Breast epithelium (tissue), 4 donors: ENCODE measurements around the gene OR4K15. TPM values are rescaled to one million over a fixed set of nuclear protein-coding genes. Genes with fewer than 3 reads are reported as not detected.
"Not testable (repeated sequence)": the region's sequence is repeated elsewhere in the genome, so short reads cannot be mapped to it uniquely, and the experiment has no call there.

Source experiments
- DNase-seq, 2 donors: peaks; one replicate each; pipeline ENCODE4 v3.0.0-alpha.2; 2019; ENCODE audit warnings: low spot score in 2 of 2
- H3K27ac ChIP-seq, 2 donors: fragments of 200-600 bp; sonication (generic) in 1 of 2; one replicate each; pipeline ENCODE4 v1.5.1; 2016 to 2019; ENCODE audit warnings: mild to moderate bottlenecking in 1 of 2
- H3K27me3 ChIP-seq, 2 donors: fragments of 200-600 bp; sonication (generic) in 1 of 2; one replicate each; pipeline versions ENCODE4 v1.5.1 to v1.6.0; 2017 to 2019; ENCODE audit warnings: control low read depth in 1 of 2, mild to moderate bottlenecking in 1 of 2
- H3K36me3 ChIP-seq: fragments of 200-600 bp; one replicate; pipeline ENCODE4 v1.5.1; 2019
- H3K4me1 ChIP-seq, 2 donors: fragments of 200-600 bp; sonication (generic); one replicate each; pipeline ENCODE4 v1.5.1; 2016 to 2019; ENCODE audit warnings: control low read depth in 1 of 2
- H3K4me3 ChIP-seq, 3 donors: fragments of 200-600 bp; sonication (generic); 1 replicate in 2 of 3; 2 replicates in 1 of 3; pipeline ENCODE4 v1.5.1; 2016 to 2019; ENCODE audit warnings: mild to moderate bottlenecking in 3 of 3, moderate library complexity in 2 of 3
- H3K9me3 ChIP-seq, 2 donors: fragments of 200-600 bp; sonication (generic) in 1 of 2; one replicate each; pipeline ENCODE4 v1.5.1; 2016 to 2019; ENCODE audit warnings: control low read depth in 1 of 2
- CTCF ChIP-seq, 3 donors: fragments of 450-650 bp; IDR thresholded peaks; one replicate each; pipeline ENCODE4 v1.5.1; 2016 to 2017; ENCODE audit warnings: antibody characterized with exemption in 3 of 3, mild to moderate bottlenecking in 3 of 3, moderate library complexity in 3 of 3
- POLR2A ChIP-seq: fragments of 450-650 bp; IDR thresholded peaks from one replicate; pipeline ENCODE4 v1.6.1; 2016; ENCODE audit warnings: antibody characterized with exemption, mild to moderate bottlenecking, moderate library complexity
- POLR2AphosphoS5 ChIP-seq, 3 donors: sonication (generic); formaldehyde crosslinking; IDR thresholded peaks; one replicate each; pipeline ENCODE4 v1.6.1; 2017; ENCODE audit warnings: antibody characterized with exemption in 3 of 3
- intact Hi-C: fragments of 100-400 bp; cut with DNase I; formaldehyde crosslinking; loops from one replicate; pipeline ENCODE4 v1.15.1; 2023; ENCODE audit warnings: low total_unique reads
- total RNA-seq, 3 donors: library from RNA; depleted of rRNA; stranded (reverse); fragments of >200 nt; gene quantifications; one replicate each; pipeline ENCODE4 v1.1.0, GENCODE V29; 2016

OR4K15 gene
- not detected for total RNA-seq

- no peak for TF ChIP-seq POLR2A
- no peak for TF ChIP-seq CTCF (IDR thresholded peaks at IDR 0.05)
- no peak for TF ChIP-seq POLR2AphosphoS5 (IDR thresholded peaks at IDR 0.05)
- no peaks in the 10 kb centered on the region for H3K9me3 ChIP-seq
- no peaks in the 10 kb centered on the region for H3K27me3 ChIP-seq
- H3K4me1 ChIP-seq: no peaks in the 10 kb centered on the region
- H3K4me3 ChIP-seq: no peak within 1 kb of the TSS
- no peak for DNase-seq
- H3K27ac ChIP-seq: no peak within 1 kb of the TSS
- intact Hi-C loops: no loop called here
- no peaks in the 10 kb centered on the region for H3K36me3 ChIP-seq
These were observed at the start of gene OR4K15 for GRCh38 chr14:19975291-19975690. OR4K15 (plus strand) TSS chr14:19975591; CDS start chr14:19975591, 0 bp downstream.

GRCh38 chr14:19930617-19931016 lies 44.8 kb upstream of the OR4K15 start, which contains the start of gene OR4K1:
OR4K1 (plus strand) TSS chr14:19930917; CDS start chr14:19935667, 4,750 bp downstream.
- Histone ChIP-seq H3K27me3 (no peaks in the 10 kb centered on the region), H3K4me3 (no peak within 1 kb of the TSS), H3K27ac (no peak within 1 kb of the TSS), H3K9me3 (no peaks in the 10 kb centered on the region), H3K36me3 (no peaks in the 10 kb centered on the region), H3K4me1 (no peaks in the 10 kb centered on the region)
- TF ChIP-seq POLR2A (no peak), POLR2AphosphoS5 (IDR thresholded peaks at IDR 0.05) (no peak), CTCF (IDR thresholded peaks at IDR 0.05) (no peak)
- DNase-seq: no peak
- intact Hi-C loops: no loop called here

GRCh38 chr14:19941668-19942067 lies 33.7 kb upstream of the OR4K15 start:
- TF ChIP-seq CTCF (IDR thresholded peaks at IDR 0.05) (no peak), POLR2A (no peak), POLR2AphosphoS5 (IDR thresholded peaks at IDR 0.05) (no peak)
- H3K27me3 ChIP-seq: no peaks in the 10 kb centered on the region
- H3K4me1 ChIP-seq: no peaks in the 10 kb centered on the region
- DNase-seq: no peak
- H3K9me3 ChIP-seq: no peaks in the 10 kb centered on the region
- no peaks in the 10 kb centered on the region for H3K36me3 ChIP-seq
- no peak overlapping the region for H3K27ac ChIP-seq
- intact Hi-C loops: no loop called here
- no peak overlapping the region for H3K4me3 ChIP-seq

- intact Hi-C loops: no loop called here
- Histone ChIP-seq H3K36me3 (no peaks in the 10 kb centered on the region), H3K4me1 (no peaks in the 10 kb centered on the region), H3K27ac (no peak overlapping the region), H3K9me3 (no peaks in the 10 kb centered on the region), H3K4me3 (no peak overlapping the region), H3K27me3 (no peaks in the 10 kb centered on the region)
- no peak for DNase-seq
- no peak for TF ChIP-seq CTCF (IDR thresholded peaks at IDR 0.05)
- TF ChIP-seq POLR2A: no peak
- no peak for TF ChIP-seq POLR2AphosphoS5 (IDR thresholded peaks at IDR 0.05)
These were observed 27.8 kb upstream of the OR4K15 start for GRCh38 chr14:19947413-19948090.

- no peak overlapping the region for H3K27ac ChIP-seq
- H3K4me1 ChIP-seq: no peaks in the 10 kb centered on the region
- H3K27me3 ChIP-seq: no peaks in the 10 kb centered on the region
- no peak for DNase-seq
- H3K4me3 ChIP-seq: no peak overlapping the region
- TF ChIP-seq POLR2AphosphoS5 (IDR thresholded peaks at IDR 0.05) (no peak), POLR2A (no peak), CTCF (IDR thresholded peaks at IDR 0.05) (no peak)
- no peaks in the 10 kb centered on the region for H3K9me3 ChIP-seq
- intact Hi-C loops: no loop called here
- no peaks in the 10 kb centered on the region for H3K36me3 ChIP-seq
These were observed 26.2 kb upstream of the OR4K15 start for GRCh38 chr14:19949218-19949617.

GRCh38 chr14:19969735-19970134 lies 5.7 kb upstream of the OR4K15 start:
- H3K27ac ChIP-seq, intact Hi-C loops, DNase-seq, H3K4me1 ChIP-seq, H3K4me3 ChIP-seq, H3K9me3 ChIP-seq, H3K36me3 ChIP-seq, H3K27me3 ChIP-seq: not testable (repeated sequence)
